Gastroesophageal sphincter (tissue), 3 donors: ENCODE measurements around the gene TAF9.

Source experiments
- EP300 ChIP-seq: sonication (generic); formaldehyde crosslinking; IDR thresholded peaks from one replicate; pipeline ENCODE4 v1.6.1; 2017; ENCODE audit warnings: antibody characterized with exemption, mild to moderate bottlenecking
- POLR2A ChIP-seq, 2 donors: fragments of 450-650 bp; IDR thresholded peaks; one replicate each; pipeline ENCODE4 v1.6.1; 2017; ENCODE audit warnings: antibody characterized with exemption in 2 of 2, mild to moderate bottlenecking in 2 of 2, moderate library complexity in 1 of 2
- POLR2AphosphoS5 ChIP-seq: sonication (generic); formaldehyde crosslinking; IDR thresholded peaks from one replicate; pipeline ENCODE4 v1.6.1; 2017; ENCODE audit warnings: antibody characterized with exemption
- TF ChIP-seq, protein P1 (sequence below), 4 experiments: fragments of 200-600 bp in 2 of 4; fragments of 450-650 bp in 2 of 4; sonication (generic) in 1 of 4; IDR thresholded peaks; one replicate each; pipeline ENCODE4 v1.5.1; 2017 to 2019; ENCODE audit warnings: antibody characterized with exemption in 4 of 4, mild to moderate bottlenecking in 2 of 4, moderate library complexity in 2 of 4

DNA sequence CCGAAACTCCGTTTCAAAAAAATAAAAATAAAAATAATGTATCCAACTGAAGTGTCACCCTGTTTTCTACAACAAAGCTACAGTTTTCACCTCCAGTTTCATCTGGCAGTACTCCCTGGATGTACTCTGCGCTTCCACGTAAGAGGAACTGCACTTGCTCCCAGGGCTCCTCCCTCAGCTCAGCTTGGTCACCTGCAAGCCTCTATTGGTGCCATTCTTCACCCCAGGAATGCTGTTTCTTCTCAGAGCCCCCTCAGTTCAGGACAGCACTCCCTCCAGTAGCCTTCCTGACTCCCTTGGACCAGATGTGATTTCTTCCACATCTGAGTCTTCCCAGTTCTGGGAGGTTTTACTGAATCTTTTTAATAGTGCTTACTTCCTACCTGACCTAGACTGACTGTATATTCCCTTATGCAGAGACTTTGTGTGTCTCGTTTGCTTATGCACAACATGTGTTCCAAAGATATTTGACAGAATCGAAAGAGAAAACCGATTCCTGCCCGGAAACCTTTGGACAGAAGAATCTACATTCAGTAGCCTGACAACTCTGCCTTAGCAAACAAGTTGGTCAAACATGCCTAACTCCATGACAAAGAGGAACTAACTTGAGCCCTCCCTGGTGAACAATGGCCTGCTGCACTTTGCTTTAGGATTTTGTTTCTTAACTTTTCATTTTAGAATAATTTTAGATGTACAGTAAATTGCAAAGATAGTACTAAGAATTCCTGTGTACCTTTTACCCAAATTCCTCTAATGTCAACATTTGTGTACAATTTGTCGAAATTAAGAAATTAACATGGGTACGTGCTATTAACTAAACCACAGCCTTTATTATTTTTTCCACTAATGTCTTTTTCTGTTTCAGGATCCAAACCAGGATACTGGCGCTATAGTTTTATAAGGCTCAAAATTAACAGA, 37.5 kb downstream of the TAF9 start:
- TF ChIP-seq, protein P1, sequence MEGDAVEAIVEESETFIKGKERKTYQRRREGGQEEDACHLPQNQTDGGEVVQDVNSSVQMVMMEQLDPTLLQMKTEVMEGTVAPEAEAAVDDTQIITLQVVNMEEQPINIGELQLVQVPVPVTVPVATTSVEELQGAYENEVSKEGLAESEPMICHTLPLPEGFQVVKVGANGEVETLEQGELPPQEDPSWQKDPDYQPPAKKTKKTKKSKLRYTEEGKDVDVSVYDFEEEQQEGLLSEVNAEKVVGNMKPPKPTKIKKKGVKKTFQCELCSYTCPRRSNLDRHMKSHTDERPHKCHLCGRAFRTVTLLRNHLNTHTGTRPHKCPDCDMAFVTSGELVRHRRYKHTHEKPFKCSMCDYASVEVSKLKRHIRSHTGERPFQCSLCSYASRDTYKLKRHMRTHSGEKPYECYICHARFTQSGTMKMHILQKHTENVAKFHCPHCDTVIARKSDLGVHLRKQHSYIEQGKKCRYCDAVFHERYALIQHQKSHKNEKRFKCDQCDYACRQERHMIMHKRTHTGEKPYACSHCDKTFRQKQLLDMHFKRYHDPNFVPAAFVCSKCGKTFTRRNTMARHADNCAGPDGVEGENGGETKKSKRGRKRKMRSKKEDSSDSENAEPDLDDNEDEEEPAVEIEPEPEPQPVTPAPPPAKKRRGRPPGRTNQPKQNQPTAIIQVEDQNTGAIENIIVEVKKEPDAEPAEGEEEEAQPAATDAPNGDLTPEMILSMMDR (IDR thresholded peaks at IDR 0.05) = no peak
- TF ChIP-seq POLR2A (IDR thresholded peaks at IDR 0.05) (no peak), POLR2AphosphoS5 (no peak), EP300 (no peak)
